Measurements from ENCODE around the gene NQO2. TPM values are rescaled to one million over a fixed set of nuclear protein-coding genes. Genes with fewer than 3 reads are reported as not detected.

Gene NQO2
- total and polyA plus RNA-seq, 2 of the 13 experiments (the other 11 are each of a cell fraction or from before 2014, with no cell fraction given) = 32.2 to 56.5 TPM

DNA sequence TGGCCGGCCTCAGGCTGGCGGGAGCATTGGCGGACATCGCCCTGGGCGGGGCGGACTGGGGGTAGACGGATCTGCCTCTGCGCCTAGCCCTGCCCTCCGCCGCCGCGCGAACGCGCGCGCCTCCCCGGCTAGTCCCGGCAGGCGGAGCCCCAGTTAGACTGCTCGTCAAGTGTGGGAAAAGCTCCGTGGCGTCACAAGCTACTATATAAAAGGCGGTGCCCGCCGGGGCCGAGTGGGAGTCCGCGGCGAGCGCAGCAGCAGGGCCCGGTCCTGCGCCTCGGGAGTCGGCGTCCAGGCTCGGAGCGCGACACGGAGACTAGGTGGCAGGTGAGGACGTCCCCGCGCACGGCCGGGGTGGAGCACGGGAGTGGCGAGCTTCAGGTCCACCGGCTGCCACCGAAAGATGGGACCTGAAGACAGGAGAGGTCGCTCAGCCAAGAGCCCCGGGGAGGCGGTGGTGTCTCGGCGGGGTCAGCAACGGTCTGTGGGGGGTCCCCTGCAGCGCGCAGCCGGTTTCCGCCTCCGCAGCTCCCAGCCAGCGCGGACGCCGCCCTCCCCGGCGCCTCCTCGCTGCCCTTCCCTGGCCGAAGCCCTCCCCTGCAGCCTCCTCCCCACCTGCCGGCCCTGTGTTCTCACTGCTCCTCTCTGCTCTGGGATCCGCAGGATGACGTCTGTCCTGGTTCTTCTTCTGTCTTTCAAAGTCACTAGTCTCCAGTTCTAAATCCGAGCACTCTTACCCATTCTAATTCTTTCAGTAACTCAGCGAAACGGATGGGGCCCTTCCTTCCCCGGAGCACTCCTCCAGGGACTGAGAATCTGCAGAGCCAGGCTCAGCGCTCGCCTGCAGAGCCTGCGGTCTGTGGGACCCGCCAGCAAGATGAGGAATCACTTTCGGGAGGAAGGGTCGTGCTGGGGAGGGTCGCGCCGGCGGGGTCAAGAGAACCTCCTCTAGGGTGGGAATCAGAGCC lies 64.3 kb downstream of the NQO2 start (continued):
- TF ChIP-seq, protein P1, sequence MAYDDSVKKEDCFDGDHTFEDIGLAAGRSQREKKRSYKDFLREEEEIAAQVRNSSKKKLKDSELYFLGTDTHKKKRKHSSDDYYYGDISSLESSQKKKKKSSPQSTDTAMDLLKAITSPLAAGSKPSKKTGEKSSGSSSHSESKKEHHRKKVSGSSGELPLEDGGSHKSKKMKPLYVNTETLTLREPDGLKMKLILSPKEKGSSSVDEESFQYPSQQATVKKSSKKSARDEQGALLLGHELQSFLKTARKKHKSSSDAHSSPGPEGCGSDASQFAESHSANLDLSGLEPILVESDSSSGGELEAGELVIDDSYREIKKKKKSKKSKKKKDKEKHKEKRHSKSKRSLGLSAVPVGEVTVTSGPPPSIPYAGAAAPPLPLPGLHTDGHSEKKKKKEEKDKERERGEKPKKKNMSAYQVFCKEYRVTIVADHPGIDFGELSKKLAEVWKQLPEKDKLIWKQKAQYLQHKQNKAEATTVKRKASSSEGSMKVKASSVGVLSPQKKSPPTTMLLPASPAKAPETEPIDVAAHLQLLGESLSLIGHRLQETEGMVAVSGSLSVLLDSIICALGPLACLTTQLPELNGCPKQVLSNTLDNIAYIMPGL (CRISPR knock-in tag; IDR thresholded peaks at IDR 0.05; ENCODE audit: borderline replicate concordance in 1 of 2, low read depth in 1 of 2) = peak; percentile 74 to 91
- peak; percentile 49 for TF ChIP-seq ZNF792 (CRISPR knock-in tag; IDR thresholded peaks at IDR 0.05)
- peak; percentile 83 for TF ChIP-seq SPEN (CRISPR knock-in tag; IDR thresholded peaks at IDR 0.05; ENCODE audit: low read depth)
- 0 out of 2 replicates have a peak, but pooled peaks have one; percentile 70 for TF ChIP-seq ZNF761 (CRISPR knock-in tag; conservative IDR thresholded peaks at IDR 0.05)
- TF ChIP-seq, protein P2, sequence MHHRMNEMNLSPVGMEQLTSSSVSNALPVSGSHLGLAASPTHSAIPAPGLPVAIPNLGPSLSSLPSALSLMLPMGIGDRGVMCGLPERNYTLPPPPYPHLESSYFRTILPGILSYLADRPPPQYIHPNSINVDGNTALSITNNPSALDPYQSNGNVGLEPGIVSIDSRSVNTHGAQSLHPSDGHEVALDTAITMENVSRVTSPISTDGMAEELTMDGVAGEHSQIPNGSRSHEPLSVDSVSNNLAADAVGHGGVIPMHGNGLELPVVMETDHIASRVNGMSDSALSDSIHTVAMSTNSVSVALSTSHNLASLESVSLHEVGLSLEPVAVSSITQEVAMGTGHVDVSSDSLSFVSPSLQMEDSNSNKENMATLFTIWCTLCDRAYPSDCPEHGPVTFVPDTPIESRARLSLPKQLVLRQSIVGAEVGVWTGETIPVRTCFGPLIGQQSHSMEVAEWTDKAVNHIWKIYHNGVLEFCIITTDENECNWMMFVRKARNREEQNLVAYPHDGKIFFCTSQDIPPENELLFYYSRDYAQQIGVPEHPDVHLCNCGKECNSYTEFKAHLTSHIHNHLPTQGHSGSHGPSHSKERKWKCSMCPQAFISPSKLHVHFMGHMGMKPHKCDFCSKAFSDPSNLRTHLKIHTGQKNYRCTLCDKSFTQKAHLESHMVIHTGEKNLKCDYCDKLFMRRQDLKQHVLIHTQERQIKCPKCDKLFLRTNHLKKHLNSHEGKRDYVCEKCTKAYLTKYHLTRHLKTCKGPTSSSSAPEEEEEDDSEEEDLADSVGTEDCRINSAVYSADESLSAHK (CRISPR knock-in tag; IDR thresholded peaks at IDR 0.05; ENCODE audit: borderline replicate concordance) = no peak
- peak; percentile 93; the same call in 1 of the 2 replicates for TF ChIP-seq ZNF234 (CRISPR knock-in tag; conservative IDR thresholded peaks at IDR 0.05)
- 0 out of 2 replicates have a peak, but pooled peaks have one; percentile 34 for TF ChIP-seq ZFP37 (CRISPR knock-in tag; IDR thresholded peaks at IDR 0.05; ENCODE audit: borderline replicate concordance)
- TF ChIP-seq HOXA9 (CRISPR knock-in tag; IDR thresholded peaks at IDR 0.05; ENCODE audit: borderline replicate concordance) = 0 out of 2 replicates have a peak, but pooled peaks have one; percentile 67
- TF ChIP-seq DR1 (CRISPR knock-in tag; IDR thresholded peaks at IDR 0.05) = peak; percentile 96
- TF ChIP-seq, protein P3, sequence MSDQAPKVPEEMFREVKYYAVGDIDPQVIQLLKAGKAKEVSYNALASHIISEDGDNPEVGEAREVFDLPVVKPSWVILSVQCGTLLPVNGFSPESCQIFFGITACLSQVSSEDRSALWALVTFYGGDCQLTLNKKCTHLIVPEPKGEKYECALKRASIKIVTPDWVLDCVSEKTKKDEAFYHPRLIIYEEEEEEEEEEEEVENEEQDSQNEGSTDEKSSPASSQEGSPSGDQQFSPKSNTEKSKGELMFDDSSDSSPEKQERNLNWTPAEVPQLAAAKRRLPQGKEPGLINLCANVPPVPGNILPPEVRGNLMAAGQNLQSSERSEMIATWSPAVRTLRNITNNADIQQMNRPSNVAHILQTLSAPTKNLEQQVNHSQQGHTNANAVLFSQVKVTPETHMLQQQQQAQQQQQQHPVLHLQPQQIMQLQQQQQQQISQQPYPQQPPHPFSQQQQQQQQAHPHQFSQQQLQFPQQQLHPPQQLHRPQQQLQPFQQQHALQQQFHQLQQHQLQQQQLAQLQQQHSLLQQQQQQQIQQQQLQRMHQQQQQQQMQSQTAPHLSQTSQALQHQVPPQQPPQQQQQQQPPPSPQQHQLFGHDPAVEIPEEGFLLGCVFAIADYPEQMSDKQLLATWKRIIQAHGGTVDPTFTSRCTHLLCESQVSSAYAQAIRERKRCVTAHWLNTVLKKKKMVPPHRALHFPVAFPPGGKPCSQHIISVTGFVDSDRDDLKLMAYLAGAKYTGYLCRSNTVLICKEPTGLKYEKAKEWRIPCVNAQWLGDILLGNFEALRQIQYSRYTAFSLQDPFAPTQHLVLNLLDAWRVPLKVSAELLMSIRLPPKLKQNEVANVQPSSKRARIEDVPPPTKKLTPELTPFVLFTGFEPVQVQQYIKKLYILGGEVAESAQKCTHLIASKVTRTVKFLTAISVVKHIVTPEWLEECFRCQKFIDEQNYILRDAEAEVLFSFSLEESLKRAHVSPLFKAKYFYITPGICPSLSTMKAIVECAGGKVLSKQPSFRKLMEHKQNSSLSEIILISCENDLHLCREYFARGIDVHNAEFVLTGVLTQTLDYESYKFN (CRISPR knock-in tag; conservative IDR thresholded peaks at IDR 0.05) = peak; percentile 8; the same call in 1 of the 2 replicates
- TF ChIP-seq, protein P4, sequence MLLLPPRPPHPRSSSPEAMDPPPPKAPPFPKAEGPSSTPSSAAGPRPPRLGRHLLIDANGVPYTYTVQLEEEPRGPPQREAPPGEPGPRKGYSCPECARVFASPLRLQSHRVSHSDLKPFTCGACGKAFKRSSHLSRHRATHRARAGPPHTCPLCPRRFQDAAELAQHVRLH (CRISPR knock-in tag; IDR thresholded peaks at IDR 0.05; ENCODE audit: borderline replicate concordance, low read depth) = peak; percentile 71; the same call in 1 of the 2 replicates
- TF ChIP-seq PCBP2 (optimal IDR thresholded peaks at IDR 0.05; ENCODE audit: low read depth, low read length, poor library complexity, severe bottlenecking) = no peak
- no peak for TF ChIP-seq ATF1 (CRISPR knock-in tag; IDR thresholded peaks at IDR 0.05)
- TF ChIP-seq, protein P5, sequence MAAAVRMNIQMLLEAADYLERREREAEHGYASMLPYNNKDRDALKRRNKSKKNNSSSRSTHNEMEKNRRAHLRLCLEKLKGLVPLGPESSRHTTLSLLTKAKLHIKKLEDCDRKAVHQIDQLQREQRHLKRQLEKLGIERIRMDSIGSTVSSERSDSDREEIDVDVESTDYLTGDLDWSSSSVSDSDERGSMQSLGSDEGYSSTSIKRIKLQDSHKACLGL (CRISPR knock-in tag; IDR thresholded peaks at IDR 0.05) = peak; percentile 52; the same call in 1 of the 2 replicates
- TF ChIP-seq KDM5A (IDR thresholded peaks at IDR 0.05; ENCODE audit: borderline replicate concordance, low read length) = no peak
- peak; percentile 83 for TF ChIP-seq ZMYM4 (CRISPR knock-in tag; IDR thresholded peaks at IDR 0.05)
- peak; percentile 57; the same call in 1 of the 2 replicates for TF ChIP-seq ZNF614 (CRISPR knock-in tag; IDR thresholded peaks at IDR 0.05; ENCODE audit: borderline replicate concordance)
- TF ChIP-seq IKZF4 (CRISPR knock-in tag; IDR thresholded peaks at IDR 0.05; ENCODE audit: borderline replicate concordance, low read depth, not compliant biosample characterization) = peak; percentile 84
